OCI-LY7 (cell line): ENCODE data around the gene BCAS4. TPM values are rescaled to one million over a fixed set of nuclear protein-coding genes. Genes with fewer than 3 reads are reported as not detected.

Source experiments
- BruUV-seq: library from RNA; stranded (reverse); fragments of 400-500 nt; replicated peaks from 2 replicates; lab custom pipeline; 2021; lab: Mats Ljungman, UMichigan
- CTCF ChIA-PET: fragments of 300-600 bp; sonication (Branson Sonifier 250); formaldehyde crosslinking; loops from one replicate; lab custom pipeline; 2022; ENCODE audit warnings: antibody characterized with exemption; ENCODE audit not compliant: unreplicated experiment; lab: Charles Lee
- POLR2A ChIA-PET: fragments of 300-600 bp; sonication (Branson Sonifier 250); formaldehyde crosslinking; loops from one replicate; lab custom pipeline; 2022; ENCODE audit warnings: antibody characterized with exemption; lab: Charles Lee
- DNase-seq: peaks from one replicate; pipeline ENCODE4 v3.0.0-alpha.2; 2015; ENCODE audit warnings: low spot score
- H2AFZ ChIP-seq: fragments of 200-600 bp; sonication (generic), shearing (Covaris generic); 2 replicates; pipeline ENCODE4 v1.6.1; 2014; ENCODE audit warnings: mild to moderate bottlenecking, antibody characterized with exemption, low read length, moderate library complexity
- H3K27ac ChIP-seq: fragments of 200-600 bp; sonication (generic); 2 replicates; pipeline ENCODE4 v1.5.1; 2014; ENCODE audit warnings: mixed run types, low read depth, mild to moderate bottlenecking, moderate library complexity, low read length, inconsistent platforms; ENCODE audit not compliant: poor library complexity, severe bottlenecking
- H3K36me3 ChIP-seq: fragments of 200-600 bp; sonication (generic); 2 replicates; pipeline ENCODE4 v1.6.1; 2014; ENCODE audit warnings: mild to moderate bottlenecking, antibody characterized with exemption, low read length, moderate library complexity, mixed read lengths; ENCODE audit not compliant: insufficient read depth
- H3K4me1 ChIP-seq: fragments of 200-600 bp; sonication (generic); 2 replicates; pipeline ENCODE4 v1.5.1; 2014; ENCODE audit warnings: mild to moderate bottlenecking, low read length; ENCODE audit not compliant: insufficient read depth, poor library complexity, severe bottlenecking
- H3K4me2 ChIP-seq: fragments of 200-600 bp; sonication (generic); 2 replicates; pipeline ENCODE4 v1.6.1; 2014; ENCODE audit warnings: mild to moderate bottlenecking, low read length
- H3K4me3 ChIP-seq: fragments of 200-600 bp; sonication (generic); 2 replicates; pipeline ENCODE4 v1.5.1; 2014; ENCODE audit warnings: mild to moderate bottlenecking, low read depth, low read length; ENCODE audit not compliant: poor library complexity, severe bottlenecking
- H3K79me2 ChIP-seq: fragments of 200-600 bp; sonication (generic); 2 replicates; pipeline ENCODE4 v1.6.1; 2016; ENCODE audit warnings: low read depth, mild to moderate bottlenecking, low read length, moderate library complexity, mixed read lengths; ENCODE audit not compliant: insufficient read depth
- H3K9me2 ChIP-seq: fragments of 200-600 bp; sonication (generic); 2 replicates; pipeline ENCODE4 v1.6.1; 2016; ENCODE audit warnings: mild to moderate bottlenecking, low read length, mixed read lengths; ENCODE audit not compliant: insufficient read depth
- H3K9me3 ChIP-seq: fragments of 200-600 bp; sonication (generic); 2 replicates; pipeline ENCODE4 v1.6.1; 2014; ENCODE audit warnings: mild to moderate bottlenecking, mixed run types, low read length, mixed read lengths
- H4K20me1 ChIP-seq: fragments of 200-600 bp; sonication (generic); 2 replicates; pipeline ENCODE4 v1.6.1; 2014; ENCODE audit warnings: mild to moderate bottlenecking, antibody characterized with exemption, low read length, moderate library complexity, mixed read lengths; ENCODE audit not compliant: insufficient read depth
- EZH2phosphoT487 ChIP-seq: fragments of 200-600 bp; sonication (generic); IDR thresholded peaks from 2 replicates; pipeline ENCODE4 v1.6.1; 2018; ENCODE audit warnings: low read depth, borderline replicate concordance, mild to moderate bottlenecking, mixed run types, antibody characterized with exemption, low read length, moderate library complexity, mixed read lengths
- intact Hi-C: fragments of 100-400 bp; cut with micrococcal nuclease; formaldehyde crosslinking; loops from one replicate; pipeline ENCODE4 v1.10.0; 2022; ENCODE audit not compliant: unreplicated experiment
- total RNA-seq, 2 experiments: library from RNA; depleted of rRNA in 1 of 2; stranded (reverse); fragments of >200 nt in 1 of 2; shearing (Covaris generic) in 1 of 2; gene quantifications; 2 replicates each; pipeline ENCODE4 v1.2.3, GENCODE V29; 2014 to 2022
- TF ChIP-seq, protein P1 (sequence below): fragments of 200-600 bp; sonication (generic); conservative IDR thresholded peaks from 2 replicates; pipeline ENCODE4 v1.5.1; 2014; ENCODE audit warnings: mild to moderate bottlenecking, antibody characterized with exemption, low read length, moderate library complexity, mixed read lengths

BCAS4 gene
- total RNA-seq, 2 experiments from 2014 or later = 173 to 181 TPM

DNA sequence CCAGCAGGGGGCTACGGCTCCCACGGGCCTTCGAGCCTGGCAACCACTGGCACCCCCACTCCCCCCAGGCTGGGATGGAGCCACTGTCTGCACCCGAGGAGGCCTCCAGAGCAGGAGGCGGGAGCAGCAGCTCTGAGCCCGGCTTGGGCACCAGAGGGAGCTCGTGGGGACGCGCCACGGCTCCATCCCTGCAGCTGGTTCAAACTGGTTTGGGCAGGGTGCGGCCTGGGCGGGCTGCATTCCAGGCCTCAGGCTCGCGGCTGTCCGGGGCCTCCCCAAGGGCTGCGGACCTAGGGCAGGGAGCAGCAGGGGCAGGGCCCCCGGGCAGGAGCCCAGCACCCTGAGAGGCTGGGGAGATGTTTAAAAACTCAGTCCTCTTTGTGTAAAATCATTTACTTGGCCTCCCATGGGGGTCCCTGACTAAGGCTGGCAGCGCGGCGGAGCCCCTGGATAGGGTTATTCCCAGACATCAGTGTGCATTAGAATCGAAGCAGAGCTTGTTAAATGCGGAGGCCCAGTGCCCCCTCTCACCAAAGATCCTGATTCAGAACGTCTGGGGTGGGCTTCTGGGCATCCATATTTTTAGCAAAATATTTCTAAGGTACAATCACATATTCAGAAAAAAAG, 4.1 kb upstream of the BCAS4 start:
- intact Hi-C loops = loop anchor here (5.0 kb wide), 1 partner anchor 517 kb away; no protein-coding TSS in a partner anchor
- peaks cover 42% of the 10 kb centered on the region for H3K4me1 ChIP-seq
- no peaks in the 10 kb centered on the region for H3K9me2 ChIP-seq
- H4K20me1 ChIP-seq = no peaks in the 10 kb centered on the region
- TF ChIP-seq, protein P1, sequence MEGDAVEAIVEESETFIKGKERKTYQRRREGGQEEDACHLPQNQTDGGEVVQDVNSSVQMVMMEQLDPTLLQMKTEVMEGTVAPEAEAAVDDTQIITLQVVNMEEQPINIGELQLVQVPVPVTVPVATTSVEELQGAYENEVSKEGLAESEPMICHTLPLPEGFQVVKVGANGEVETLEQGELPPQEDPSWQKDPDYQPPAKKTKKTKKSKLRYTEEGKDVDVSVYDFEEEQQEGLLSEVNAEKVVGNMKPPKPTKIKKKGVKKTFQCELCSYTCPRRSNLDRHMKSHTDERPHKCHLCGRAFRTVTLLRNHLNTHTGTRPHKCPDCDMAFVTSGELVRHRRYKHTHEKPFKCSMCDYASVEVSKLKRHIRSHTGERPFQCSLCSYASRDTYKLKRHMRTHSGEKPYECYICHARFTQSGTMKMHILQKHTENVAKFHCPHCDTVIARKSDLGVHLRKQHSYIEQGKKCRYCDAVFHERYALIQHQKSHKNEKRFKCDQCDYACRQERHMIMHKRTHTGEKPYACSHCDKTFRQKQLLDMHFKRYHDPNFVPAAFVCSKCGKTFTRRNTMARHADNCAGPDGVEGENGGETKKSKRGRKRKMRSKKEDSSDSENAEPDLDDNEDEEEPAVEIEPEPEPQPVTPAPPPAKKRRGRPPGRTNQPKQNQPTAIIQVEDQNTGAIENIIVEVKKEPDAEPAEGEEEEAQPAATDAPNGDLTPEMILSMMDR = peak; percentile 82
- no peak for TF ChIP-seq EZH2phosphoT487
- DNase-seq = peak; percentile 91
- H3K4me2 ChIP-seq = peak overlapping the region; percentile 64
- ChIA-PET POLR2A (interaction anchor here (0.6 to 1.5 kb wide), 8 partner anchors 8 to 196 kb away, joined by 3 to 5 read pairs (median 4); partner anchors contain the start of genes DPM1 and MOCS3), CTCF (interaction anchor here (0.5 to 1.0 kb wide), 3 partner anchors 22 to 1496 kb away, joined by 3 to 4 read pairs (median 3); no protein-coding TSS in a partner anchor)
- BruUV-seq = no TSS peak
- peaks cover 3% of the 10 kb centered on the region; the same call in 1 of the 2 replicates for H3K79me2 ChIP-seq
- no peaks in the 10 kb centered on the region for H3K9me3 ChIP-seq
- H2AFZ ChIP-seq = peak overlapping the region; percentile 89
- H3K36me3 ChIP-seq = no peaks in the 10 kb centered on the region
- no peak overlapping the region for H3K4me3 ChIP-seq
- H3K27ac ChIP-seq = peak overlapping the region; percentile 46

DNA sequence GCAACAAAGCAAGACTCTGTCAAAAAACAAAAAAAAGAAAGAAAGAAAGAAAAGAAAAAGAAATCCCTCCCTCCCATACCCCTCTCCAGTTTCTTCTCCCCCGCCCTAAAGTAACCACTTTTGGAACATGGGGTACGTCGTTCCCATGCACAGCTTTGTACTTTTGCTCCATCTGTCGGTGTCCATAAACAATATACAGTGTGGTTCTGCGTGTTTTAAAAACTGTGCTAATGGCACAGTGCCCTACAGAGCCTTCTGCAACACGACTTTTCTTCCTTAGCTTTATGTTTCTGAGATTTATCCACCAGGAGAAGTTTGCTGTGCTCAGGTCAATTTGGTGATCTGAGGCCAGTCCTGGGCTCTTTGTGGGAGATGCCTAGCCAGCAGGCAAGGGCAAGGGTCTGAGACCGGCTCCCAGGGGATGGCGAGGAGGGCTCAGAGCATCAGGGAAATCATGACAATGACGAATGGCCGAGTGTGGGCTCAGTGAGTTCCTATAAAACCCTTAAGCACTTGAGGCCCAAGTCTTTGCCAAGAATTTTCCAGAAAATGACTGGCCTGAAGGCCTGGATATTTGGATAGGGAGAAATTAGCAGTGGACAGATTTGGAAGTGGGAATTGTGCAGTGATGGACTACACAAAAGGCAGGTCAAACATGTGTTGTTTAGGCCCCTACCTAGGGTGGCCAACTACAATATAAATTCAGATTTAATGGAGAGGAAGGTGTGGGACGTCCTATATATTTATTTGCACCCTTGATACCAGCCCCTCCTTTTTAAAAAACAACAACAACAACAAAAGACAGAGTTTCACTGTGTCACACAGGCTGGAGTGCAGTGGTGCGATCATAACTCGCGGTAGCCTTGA, 1.9 kb upstream of the BCAS4 start:
- no peaks in the 10 kb centered on the region for H4K20me1 ChIP-seq
- TF ChIP-seq, protein P1 = no peak
- no peak for TF ChIP-seq EZH2phosphoT487
- BruUV-seq = no TSS peak
- H3K79me2 ChIP-seq = peaks cover 23% of the 10 kb centered on the region
- no peaks in the 10 kb centered on the region for H3K9me3 ChIP-seq
- no peak overlapping the region for H2AFZ ChIP-seq
- no peak overlapping the region for H3K4me3 ChIP-seq
- H3K9me2 ChIP-seq = no peaks in the 10 kb centered on the region
- H3K36me3 ChIP-seq = peaks cover 14% of the 10 kb centered on the region
- intact Hi-C loops = loop anchor here (5.0 kb wide), 1 partner anchor 514 kb away; no protein-coding TSS in a partner anchor
- POLR2A ChIA-PET = interaction anchor here (0.6 to 11.7 kb wide), 6 partner anchors 24 to 733 kb away, joined by 3 to 230 read pairs (median 5); no protein-coding TSS in a partner anchor
- CTCF ChIA-PET = interaction anchor here (0.6 to 1.8 kb wide), 4 partner anchors 136 to 809 kb away, joined by 3 to 8 read pairs (median 3); no protein-coding TSS in a partner anchor
- H3K4me2 ChIP-seq = no peak overlapping the region
- DNase-seq = no peak
- H3K27ac ChIP-seq = no peak overlapping the region
- H3K4me1 ChIP-seq = peaks cover 55% of the 10 kb centered on the region
